GM12878 (cell line): ENCODE results near the gene USP35.

ENCODE experiments used
- EP300 ChIP-seq, 2 experiments: fragments of 150-350 bp in 1 of 2; IDR thresholded peaks; 2 replicates each; pipeline ENCODE4 v1.6.1; 2011 to 2012; ENCODE audit warnings: low read depth in 2 of 2, low read length in 2 of 2, borderline replicate concordance in 1 of 2, improper control_type of control experiment in 1 of 2, inconsistent platforms in 1 of 2; ENCODE audit not compliant: control insufficient read depth in 1 of 2
- EZH2 ChIP-seq: IDR thresholded peaks from 2 replicates; pipeline ENCODE4 v1.6.1; 2012; ENCODE audit warnings: low read depth, mild to moderate bottlenecking, control low read depth, inconsistent platforms, low read length, borderline replicate concordance; ENCODE audit not compliant: control insufficient read depth
- POLR2A ChIP-seq: IDR thresholded peaks from 2 replicates; pipeline ENCODE4 v1.6.1; 2011; ENCODE audit warnings: low read depth, mild to moderate bottlenecking, low read length

DNA sequence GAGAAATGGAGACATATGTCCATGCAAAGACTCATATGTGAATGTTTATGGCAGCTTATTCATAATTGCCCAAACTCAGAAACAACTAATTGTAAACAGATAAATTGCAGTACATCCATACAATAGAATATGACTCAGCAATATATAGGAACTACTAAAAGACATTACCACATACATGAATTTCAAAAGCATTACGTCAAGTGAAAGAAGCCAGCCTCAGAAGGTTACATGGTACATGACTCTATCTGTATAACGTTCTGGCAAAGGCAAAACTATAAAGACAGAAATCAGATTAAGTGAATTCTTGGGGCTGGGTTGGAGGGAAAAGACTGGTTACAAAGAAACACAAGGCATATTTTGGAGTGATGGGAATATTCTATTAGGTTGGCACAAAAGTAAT, 7.5 kb upstream of the USP35 start:
- no peak for TF ChIP-seq EP300 (IDR thresholded peaks at IDR 0.05; ENCODE audit: borderline replicate concordance in 1 of 2, control insufficient read depth in 1 of 2, low read depth in 2 of 2, low read length in 2 of 2)
- TF ChIP-seq EZH2 = no peak
- no peak for TF ChIP-seq POLR2A
